IPS DF 4.7 (cell line): ENCODE measurements around the gene MAP3K13.

ENCODE experiments used
- DNase-seq: peaks from one replicate; pipeline ENCODE4 v3.0.0-alpha.2; 2013; ENCODE audit warnings: low spot score; ENCODE audit errors: extremely low read depth

MAP3K13 gene

GRCh38 chr3:185504636-185505035 is 141.7 kb downstream of the MAP3K13 start:
- DNase-seq = no peak

- no peak for DNase-seq
Observed at GRCh38 chr3:185507883-185508282, 144.9 kb downstream of the MAP3K13 start.

- DNase-seq = no peak
Observed at GRCh38 chr3:185508335-185508991, 145.5 kb downstream of the MAP3K13 start.

GRCh38 chr3:185511711-185512110 is 148.8 kb downstream of the MAP3K13 start:
- DNase-seq = no peak

- DNase-seq = no peak
Observed at GRCh38 chr3:185517387-185518130, 154.6 kb downstream of the MAP3K13 start.

GRCh38 chr3:185519021-185519420 is 156.1 kb downstream of the MAP3K13 start:
- no peak for DNase-seq

GRCh38 chr3:185521349-185522138 is 158.6 kb downstream of the MAP3K13 start:
- DNase-seq = no peak

GRCh38 chr3:185526349-185526951 is 163.5 kb downstream of the MAP3K13 start:
- no peak for DNase-seq

- no peak for DNase-seq
Observed at GRCh38 chr3:185527364-185527763, 164.4 kb downstream of the MAP3K13 start.

- no peak for DNase-seq
Observed at GRCh38 chr3:185528532-185528931, 165.6 kb downstream of the MAP3K13 start.

GRCh38 chr3:185530856-185531255 is 167.9 kb downstream of the MAP3K13 start:
- no peak for DNase-seq

- no peak for DNase-seq
Observed at GRCh38 chr3:185532901-185533300, 170.0 kb downstream of the MAP3K13 start.

GRCh38 chr3:185534511-185534910 is 171.6 kb downstream of the MAP3K13 start:
- DNase-seq = no peak

- DNase-seq = no peak
Observed at GRCh38 chr3:185537369-185537970, 174.5 kb downstream of the MAP3K13 start.
